Ishikawa (cell line): ENCODE results near the gene ATP8A2.

Experiments
- CEBPB ChIP-seq: IDR thresholded peaks from 2 replicates; pipeline ENCODE4 v1.6.1; 2012
- CREB1 ChIP-seq: IDR thresholded peaks from 2 replicates; pipeline ENCODE4 v1.6.1; 2012; ENCODE audit warnings: low read depth
- EGR1 ChIP-seq: IDR thresholded peaks from 2 replicates; pipeline ENCODE4 v1.6.1; 2012
- EP300 ChIP-seq: IDR thresholded peaks from 2 replicates; pipeline ENCODE4 v1.6.1; 2012; ENCODE audit warnings: borderline replicate concordance
- FOXM1 ChIP-seq: IDR thresholded peaks from 2 replicates; pipeline ENCODE4 v1.6.1; 2012; ENCODE audit warnings: low read depth, borderline replicate concordance
- MAX ChIP-seq: IDR thresholded peaks from 2 replicates; pipeline ENCODE4 v1.6.1; 2012
- NFIC ChIP-seq: IDR thresholded peaks from 2 replicates; pipeline ENCODE4 v1.6.1; 2012
- RAD21 ChIP-seq: IDR thresholded peaks from 2 replicates; pipeline ENCODE4 v1.6.1; 2012; ENCODE audit warnings: low read depth
- REST ChIP-seq: IDR thresholded peaks from 2 replicates; pipeline ENCODE4 v1.6.1; 2012; ENCODE audit warnings: low read depth, mild to moderate bottlenecking
- TAF1 ChIP-seq: IDR thresholded peaks from 2 replicates; pipeline ENCODE4 v1.6.1; 2012; ENCODE audit warnings: low read depth, mild to moderate bottlenecking
- TCF12 ChIP-seq: IDR thresholded peaks from 2 replicates; pipeline ENCODE4 v1.6.1; 2012; ENCODE audit warnings: low read depth
- TEAD4 ChIP-seq: IDR thresholded peaks from 2 replicates; pipeline ENCODE4 v1.6.1; 2012
- USF1 ChIP-seq: IDR thresholded peaks from 2 replicates; pipeline ENCODE4 v1.6.1; 2012
- YY1 ChIP-seq: IDR thresholded peaks from 2 replicates; pipeline ENCODE4 v1.6.1; 2012; ENCODE audit warnings: low read depth
- ZBTB7A ChIP-seq: IDR thresholded peaks from 2 replicates; pipeline ENCODE4 v1.6.1; 2012; ENCODE audit warnings: low read depth

Gene ATP8A2

GRCh38 chr13:25982907-25983306 is 611.1 kb downstream of the ATP8A2 start:
- TF ChIP-seq CREB1 = no peak
- no peak for TF ChIP-seq FOXM1
- TF ChIP-seq TAF1 = no peak
- TF ChIP-seq EGR1 = no peak
- no peak for TF ChIP-seq TCF12
- TF ChIP-seq NFIC = no peak
- TF ChIP-seq YY1 = no peak

GRCh38 chr13:25987987-25988386 is 616.2 kb downstream of the ATP8A2 start:
- TF ChIP-seq EGR1 (no peak), REST (no peak), CEBPB (no peak), TCF12 (no peak), MAX (no peak), RAD21 (no peak), TAF1 (no peak), YY1 (no peak), TEAD4 (no peak), USF1 (no peak), ZBTB7A (no peak), CREB1 (no peak), FOXM1 (no peak), NFIC (no peak)

- TF ChIP-seq CREB1 (no peak), EP300 (no peak)
Observed at GRCh38 chr13:25988661-25989060, 616.9 kb downstream of the ATP8A2 start.

- no peak for TF ChIP-seq TEAD4
- no peak for TF ChIP-seq TCF12
- TF ChIP-seq USF1 = no peak
- TF ChIP-seq RAD21 = no peak
- no peak for TF ChIP-seq ZBTB7A
- TF ChIP-seq FOXM1 = no peak
- TF ChIP-seq EGR1 = no peak
- no peak for TF ChIP-seq CEBPB
- no peak for TF ChIP-seq NFIC
- no peak for TF ChIP-seq EP300
- TF ChIP-seq TAF1 = no peak
- TF ChIP-seq MAX = no peak
- no peak for TF ChIP-seq REST
- TF ChIP-seq CREB1 = no peak
- TF ChIP-seq YY1 = no peak
Observed at GRCh38 chr13:25990801-25991200, 619.0 kb downstream of the ATP8A2 start.

- TF ChIP-seq FOXM1 (no peak), USF1 (no peak), YY1 (no peak), REST (no peak), NFIC (no peak)
Observed at GRCh38 chr13:25992076-25992475, 620.3 kb downstream of the ATP8A2 start.
